PC-3 (cell line): Measurements from ENCODE around the gene GPR21.

Experiments
- EZH2 ChIP-seq: fragments of 300-600 bp; sonication (generic); IDR thresholded peaks from one replicate; pipeline ENCODE4 v1.6.1; 2017; ENCODE audit warnings: antibody characterized with exemption, mild to moderate bottlenecking, low read length; ENCODE audit not compliant: unreplicated experiment
- EZH2phosphoT487 ChIP-seq: fragments of 300-600 bp; sonication (generic); IDR thresholded peaks from 2 replicates; pipeline ENCODE4 v1.6.1; 2018; ENCODE audit warnings: mild to moderate bottlenecking, antibody characterized with exemption, low read length, borderline replicate concordance
- TF ChIP-seq, protein P1 (sequence below): fragments of 300-600 bp; sonication (generic); conservative IDR thresholded peaks from 2 replicates; pipeline ENCODE4 v1.5.1; 2017; ENCODE audit warnings: antibody characterized with exemption, low read depth, mild to moderate bottlenecking, low read length

DNA sequence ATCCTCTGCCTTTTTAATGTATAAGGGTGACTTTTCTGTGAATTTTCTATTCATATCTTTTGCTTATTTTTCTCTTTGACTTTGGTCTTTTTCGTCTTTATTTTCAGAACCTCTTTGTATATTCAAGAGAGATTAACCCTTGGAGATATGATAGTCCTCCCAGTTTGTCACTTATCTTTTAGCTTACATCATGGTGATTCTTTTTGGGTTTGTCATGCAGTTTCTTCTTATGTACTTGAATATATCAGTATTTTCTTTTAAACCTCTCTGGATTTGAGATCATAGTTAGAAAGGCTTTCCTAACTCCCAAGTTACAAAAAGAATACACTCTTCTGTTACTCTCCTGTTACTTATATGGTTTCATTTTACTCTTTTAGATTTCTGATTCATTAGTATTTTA is 27.5 kb upstream of the GPR21 start:
- TF ChIP-seq, protein P1, sequence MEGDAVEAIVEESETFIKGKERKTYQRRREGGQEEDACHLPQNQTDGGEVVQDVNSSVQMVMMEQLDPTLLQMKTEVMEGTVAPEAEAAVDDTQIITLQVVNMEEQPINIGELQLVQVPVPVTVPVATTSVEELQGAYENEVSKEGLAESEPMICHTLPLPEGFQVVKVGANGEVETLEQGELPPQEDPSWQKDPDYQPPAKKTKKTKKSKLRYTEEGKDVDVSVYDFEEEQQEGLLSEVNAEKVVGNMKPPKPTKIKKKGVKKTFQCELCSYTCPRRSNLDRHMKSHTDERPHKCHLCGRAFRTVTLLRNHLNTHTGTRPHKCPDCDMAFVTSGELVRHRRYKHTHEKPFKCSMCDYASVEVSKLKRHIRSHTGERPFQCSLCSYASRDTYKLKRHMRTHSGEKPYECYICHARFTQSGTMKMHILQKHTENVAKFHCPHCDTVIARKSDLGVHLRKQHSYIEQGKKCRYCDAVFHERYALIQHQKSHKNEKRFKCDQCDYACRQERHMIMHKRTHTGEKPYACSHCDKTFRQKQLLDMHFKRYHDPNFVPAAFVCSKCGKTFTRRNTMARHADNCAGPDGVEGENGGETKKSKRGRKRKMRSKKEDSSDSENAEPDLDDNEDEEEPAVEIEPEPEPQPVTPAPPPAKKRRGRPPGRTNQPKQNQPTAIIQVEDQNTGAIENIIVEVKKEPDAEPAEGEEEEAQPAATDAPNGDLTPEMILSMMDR = no peak
- no peak for TF ChIP-seq EZH2phosphoT487
- TF ChIP-seq EZH2 = no peak
